ENCODE data around the gene SHLD3. TPM values are rescaled to one million over a fixed set of nuclear protein-coding genes. Genes with fewer than 3 reads are reported as not detected.
"Not testable (repeated sequence)": the region's sequence is repeated elsewhere in the genome, so short reads cannot be mapped to it uniquely, and the experiment has no call there.

SHLD3 gene
- 1.8 TPM for polyA plus RNA-seq (ENCODE audit: insufficient read length)

GRCh38 chr5:65624571-65625555 is at the start of gene SHLD3, which contains the start of gene TRAPPC13:
Gene SHLD3, plus strand, starts transcription at chr5:65625027. Its CDS starts 4,561 bp downstream, at chr5:65629588.
Gene TRAPPC13, plus strand, starts transcription at chr5:65625027. Its CDS starts 34 bp downstream, at chr5:65625061.
- DNase-seq: peak; percentile 92

GRCh38 chr5:65577141-65577540 is 47.7 kb upstream of the SHLD3 start:
- DNase-seq: no peak

GRCh38 chr5:65588694-65589093 is 36.1 kb upstream of the SHLD3 start:
- no peak for DNase-seq

GRCh38 chr5:65601761-65602160 is 23.1 kb upstream of the SHLD3 start:
- not testable (repeated sequence) for DNase-seq

GRCh38 chr5:65611524-65611923 is 13.3 kb upstream of the SHLD3 start:
- DNase-seq: no peak

GRCh38 chr5:65612298-65612907 is 12.4 kb upstream of the SHLD3 start:
- no peak for DNase-seq

- DNase-seq: no peak
Measured at GRCh38 chr5:65620021-65620420, 4.8 kb upstream of the SHLD3 start.

GRCh38 chr5:65621961-65622360 is 2.9 kb upstream of the SHLD3 start:
- not testable (repeated sequence) for DNase-seq

- DNase-seq: no peak
Measured at GRCh38 chr5:65623482-65623881, 1.3 kb upstream of the SHLD3 start.

GRCh38 chr5:65624025-65624570 is 729 bp upstream of the SHLD3 start, which contains the start of gene TRIM23:
Gene TRIM23, minus strand, starts transcription at chr5:65624333. Its CDS starts 59 bp downstream, at chr5:65624274.
- DNase-seq: peak; percentile 94

- no peak for DNase-seq
Measured at GRCh38 chr5:65625743-65626142, 916 bp downstream of the SHLD3 start.

GRCh38 chr5:65630981-65631380 is 6.2 kb downstream of the SHLD3 start:
- DNase-seq: no peak

GRCh38 chr5:65640240-65640639 is 15.4 kb downstream of the SHLD3 start:
- DNase-seq: no peak

- DNase-seq: no peak
Measured at GRCh38 chr5:65646938-65647337, 22.1 kb downstream of the SHLD3 start.

GRCh38 chr5:65647941-65648340 is 23.1 kb downstream of the SHLD3 start:
- no peak for DNase-seq

GRCh38 chr5:65651144-65651543 is 26.3 kb downstream of the SHLD3 start:
- no peak for DNase-seq

- no peak for DNase-seq
Measured at GRCh38 chr5:65654713-65655112, 29.9 kb downstream of the SHLD3 start.

GRCh38 chr5:65663804-65664521 is 39.1 kb downstream of the SHLD3 start:
- DNase-seq: no peak

- no peak for DNase-seq
Measured at GRCh38 chr5:65668696-65669095, 43.9 kb downstream of the SHLD3 start.

- DNase-seq: no peak
Measured at GRCh38 chr5:65672796-65673195, 48.0 kb downstream of the SHLD3 start.

GRCh38 chr5:65674749-65675148 is 49.9 kb downstream of the SHLD3 start:
- no peak for DNase-seq

GRCh38 chr5:65676056-65676455 is 51.2 kb downstream of the SHLD3 start:
- not testable (repeated sequence) for DNase-seq

All from hindlimb muscle (tissue), 1 donor.